HUES64 (cell line): Measurements from ENCODE around the gene CEP164.
A peak's percentile ranks its signal among the peaks of the same experiment; 100 is the strongest.

Source experiments
- H3K27ac ChIP-seq: 2 replicates; pipeline ENCODE4 v1.7.0; 2013; ENCODE audit warnings: low read depth, low read length, inconsistent platforms
- H3K27me3 ChIP-seq: 2 replicates; pipeline ENCODE4 v1.6.1; 2013; ENCODE audit warnings: mild to moderate bottlenecking, low read length; ENCODE audit not compliant: insufficient read depth
- H3K36me3 ChIP-seq: 2 replicates; pipeline ENCODE4 v1.6.1; 2013; ENCODE audit warnings: mild to moderate bottlenecking, low read length; ENCODE audit not compliant: insufficient read depth
- H3K4me1 ChIP-seq: 2 replicates; pipeline ENCODE4 v1.6.1; 2013; ENCODE audit warnings: mild to moderate bottlenecking, low read length, moderate library complexity; ENCODE audit not compliant: insufficient read depth
- H3K4me3 ChIP-seq: 2 replicates; pipeline ENCODE4 v1.5.1; 2013; ENCODE audit warnings: mild to moderate bottlenecking, low read length, moderate library complexity
- H3K9ac ChIP-seq: 2 replicates; pipeline ENCODE4 v1.6.1; 2013; ENCODE audit warnings: mild to moderate bottlenecking, low read depth, low read length
- H3K9me3 ChIP-seq: 2 replicates; pipeline ENCODE4 v1.6.1; 2013; ENCODE audit warnings: low read depth, low read length; ENCODE audit not compliant: insufficient read depth
- WGBS: fragments of 150-250, 120-280 bp; methylation state at CpG from one replicate; pipeline ENCODE4 v1.1.7; 2013; ENCODE audit warnings: missing lambda C conversion rate; 5-methylcytosine and 5-hydroxymethylcytosine counted together

CEP164 gene

DNA sequence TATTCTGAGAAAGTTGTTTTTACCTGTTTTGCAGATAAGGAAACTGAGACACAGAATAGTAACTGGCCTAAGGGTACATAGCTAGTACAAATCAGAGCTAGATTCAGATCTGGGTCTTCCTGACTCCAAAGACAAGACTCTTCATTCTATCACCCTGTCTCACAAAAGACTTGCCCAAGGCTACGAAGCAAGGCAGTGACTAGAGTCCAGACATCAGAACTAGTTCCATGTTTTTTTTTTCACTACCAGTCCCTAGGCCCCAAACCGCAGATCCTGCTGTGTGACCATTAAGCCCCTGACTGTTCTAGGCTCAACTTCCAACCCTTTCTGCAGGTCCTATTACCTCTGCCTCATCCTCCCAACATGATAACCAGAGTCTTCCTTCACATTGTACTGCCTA is 35.0 kb upstream of the CEP164 start:
- H3K4me1 ChIP-seq, result no peaks in the 10 kb centered on the region
- H3K4me3 ChIP-seq, result no peak overlapping the region
- 96% methylated on average over 2 of the region's 2 CpGs for WGBS
- H3K27me3 ChIP-seq, result no peaks in the 10 kb centered on the region
- peaks cover 34% of the 10 kb centered on the region for H3K36me3 ChIP-seq
- no peak overlapping the region for H3K9ac ChIP-seq
- no peak overlapping the region for H3K27ac ChIP-seq
- no peaks in the 10 kb centered on the region for H3K9me3 ChIP-seq

DNA sequence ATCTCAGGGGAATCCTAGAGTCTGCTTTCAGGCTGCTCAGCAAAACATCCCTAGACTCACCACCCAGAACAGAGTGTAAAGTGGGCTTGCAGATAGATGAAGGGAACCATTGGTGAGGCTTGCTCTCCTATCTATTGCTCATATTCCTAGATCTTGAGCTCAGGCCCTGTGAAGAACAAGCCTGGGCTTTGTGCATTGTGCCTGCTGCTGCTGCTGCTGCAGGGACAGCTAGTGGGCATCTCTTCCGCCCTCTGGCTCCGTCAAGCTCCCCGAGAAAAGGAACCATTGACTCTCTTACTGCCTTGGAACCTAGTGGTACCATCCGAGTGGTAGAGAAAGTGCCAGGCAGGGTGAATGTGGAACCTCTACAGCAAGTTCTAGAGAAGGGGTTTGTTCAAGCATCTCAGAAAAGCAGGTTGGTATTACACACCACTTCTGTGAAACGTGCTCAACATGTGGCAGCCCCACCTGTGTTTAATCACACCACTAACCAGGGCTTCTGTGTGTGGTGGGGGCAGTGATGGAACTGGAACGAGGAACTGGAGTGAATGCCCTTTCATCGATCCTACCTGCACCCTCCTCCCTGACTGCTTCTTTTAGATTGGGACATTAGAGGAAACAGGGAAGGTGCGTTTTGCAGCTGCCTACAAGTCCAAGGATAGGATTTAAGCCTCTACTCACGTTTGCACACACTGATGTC is 32.1 kb upstream of the CEP164 start:
- no peak overlapping the region for H3K4me3 ChIP-seq
- H3K27me3 ChIP-seq, result no peaks in the 10 kb centered on the region
- H3K9me3 ChIP-seq, result no peaks in the 10 kb centered on the region
- peaks cover 15% of the 10 kb centered on the region for H3K4me1 ChIP-seq
- 87% methylated on average over 9 of the region's 9 CpGs for WGBS
- no peak overlapping the region for H3K27ac ChIP-seq
- peaks cover 6% of the 10 kb centered on the region for H3K36me3 ChIP-seq
- H3K9ac ChIP-seq, result no peak overlapping the region

DNA sequence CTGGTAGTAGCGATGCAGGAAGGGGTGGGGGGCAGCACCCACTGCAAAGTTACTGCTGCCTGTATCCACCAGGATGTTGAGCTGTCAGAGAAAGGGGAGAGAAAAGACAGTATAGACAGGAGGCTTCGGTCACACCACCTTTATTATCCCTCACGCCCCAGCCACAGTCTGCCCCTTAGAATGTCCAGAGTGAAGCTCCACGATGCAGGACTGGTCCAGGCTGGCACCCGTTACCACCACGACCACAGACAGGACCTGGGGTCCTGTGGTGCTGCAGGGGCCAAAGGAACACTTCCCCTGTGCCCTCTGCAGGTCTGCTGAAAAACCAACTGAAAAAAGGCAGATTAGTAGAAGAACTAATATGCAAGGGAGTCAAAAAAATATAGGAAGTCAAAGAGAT is 30.8 kb upstream of the CEP164 start:
- peaks cover 3% of the 10 kb centered on the region; the same call in 1 of the 2 replicates for H3K36me3 ChIP-seq
- no peak overlapping the region for H3K9ac ChIP-seq
- H3K27me3 ChIP-seq, result no peaks in the 10 kb centered on the region
- no peak overlapping the region for H3K4me3 ChIP-seq
- peaks cover 17% of the 10 kb centered on the region for H3K4me1 ChIP-seq
- no peak overlapping the region for H3K27ac ChIP-seq
- H3K9me3 ChIP-seq, result no peaks in the 10 kb centered on the region
- 88% methylated on average over 6 of the region's 6 CpGs for WGBS

DNA sequence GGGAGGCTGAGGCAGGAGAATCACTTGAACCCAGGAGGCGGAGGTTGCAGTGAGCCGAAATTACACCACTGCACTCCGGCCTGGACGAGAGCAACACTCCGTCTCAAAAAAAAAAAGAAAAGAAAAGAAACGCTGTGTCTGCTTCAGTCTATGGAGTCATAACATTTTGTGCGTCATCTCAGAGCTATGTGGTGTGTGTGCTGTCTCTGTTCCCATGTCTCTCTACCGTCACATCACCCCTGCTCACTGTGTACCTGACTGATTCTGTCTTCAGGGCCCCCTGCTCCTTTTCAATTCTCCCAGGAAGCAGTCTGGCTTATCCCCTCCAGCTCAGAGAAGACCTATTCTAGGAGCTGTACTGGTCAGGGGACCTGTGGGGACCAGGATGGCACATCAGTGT is 29.5 kb upstream of the CEP164 start:
- no peaks in the 10 kb centered on the region for H3K9me3 ChIP-seq
- H3K4me1 ChIP-seq, result peaks cover 17% of the 10 kb centered on the region
- H3K4me3 ChIP-seq, result no peak overlapping the region
- H3K36me3 ChIP-seq, result no peaks in the 10 kb centered on the region
- H3K27me3 ChIP-seq, result no peaks in the 10 kb centered on the region
- H3K27ac ChIP-seq, result no peak overlapping the region
- H3K9ac ChIP-seq, result no peak overlapping the region
- 96% methylated on average over 8 of the region's 8 CpGs for WGBS

DNA sequence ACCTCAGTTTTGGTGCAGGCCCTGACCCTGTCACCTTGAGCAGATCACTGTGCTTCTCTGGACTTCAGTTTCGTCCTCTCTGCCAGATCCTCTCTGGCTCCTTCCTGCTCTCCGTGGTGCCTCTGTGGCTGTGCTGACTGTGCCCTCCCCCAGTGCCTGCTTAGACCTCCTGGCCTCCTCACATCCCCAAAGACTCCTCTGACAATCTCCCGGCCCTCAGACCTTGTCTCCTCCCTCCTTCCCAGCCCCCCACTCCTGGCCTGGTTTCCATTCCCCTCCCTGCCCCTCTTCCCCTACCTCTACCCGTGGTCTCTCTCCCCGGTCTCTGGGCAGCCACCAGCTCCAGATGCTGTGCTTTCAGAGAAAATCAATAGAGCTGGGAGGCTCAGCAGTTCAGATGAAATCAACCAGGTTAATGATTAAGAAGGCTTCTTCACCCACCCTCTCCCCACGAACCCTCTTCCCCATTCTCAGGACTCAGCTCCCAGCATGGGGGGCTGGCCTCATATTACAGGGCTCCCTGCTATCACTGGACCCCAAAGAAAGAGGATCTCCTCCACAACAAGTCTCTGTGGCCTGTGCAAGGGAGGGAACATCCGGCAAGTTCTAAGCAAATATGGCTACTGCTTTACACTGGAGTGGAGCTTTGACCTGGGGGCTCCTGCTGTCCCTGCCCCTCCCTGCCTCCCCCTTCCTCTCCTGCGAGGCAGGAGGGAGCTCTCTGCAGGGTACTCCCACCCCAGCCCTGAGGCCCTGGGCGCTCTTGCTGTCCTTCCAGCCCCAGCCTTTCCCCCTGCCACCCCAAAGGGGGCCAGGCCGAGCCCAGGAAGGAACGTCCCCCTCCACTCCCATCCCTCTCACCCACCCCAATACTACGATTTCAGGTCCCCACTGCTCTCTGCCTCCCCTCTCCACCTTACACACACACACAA is 28.0 kb upstream of the CEP164 start:
- H3K9me3 ChIP-seq, result no peaks in the 10 kb centered on the region
- peak overlapping the region; percentile 8; the same call in 1 of the 2 replicates for H3K9ac ChIP-seq
- peak overlapping the region; percentile 48 for H3K27ac ChIP-seq
- H3K36me3 ChIP-seq, result no peaks in the 10 kb centered on the region
- no peaks in the 10 kb centered on the region for H3K27me3 ChIP-seq
- no peak overlapping the region for H3K4me3 ChIP-seq
- WGBS, result 43% methylated on average over 12 of the region's 12 CpGs
- H3K4me1 ChIP-seq, result peaks cover 29% of the 10 kb centered on the region

DNA sequence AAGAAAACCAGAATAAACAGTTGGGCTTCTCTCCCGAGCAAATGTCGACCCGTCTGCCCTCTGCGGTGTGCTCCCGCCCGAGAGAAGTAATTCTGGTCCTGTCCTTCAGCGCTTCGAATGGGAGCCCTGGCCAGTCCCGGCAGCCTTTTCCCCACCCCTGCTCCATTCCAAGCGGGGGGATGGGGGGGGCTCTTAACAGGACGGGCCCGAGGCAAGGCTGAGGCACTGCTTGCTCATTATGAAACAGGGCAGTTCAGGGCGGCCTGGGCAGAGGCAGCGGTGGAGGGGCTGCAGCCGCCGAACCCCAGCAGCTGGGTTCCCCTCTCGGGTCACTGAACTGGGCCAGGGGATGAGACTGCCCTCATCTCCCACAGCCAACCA is 27.4 kb upstream of the CEP164 start:
- no peak overlapping the region; the same call in 1 of the 2 replicates for H3K27ac ChIP-seq
- no peaks in the 10 kb centered on the region for H3K36me3 ChIP-seq
- WGBS, result 35% methylated on average over 17 of the region's 17 CpGs
- no peak overlapping the region for H3K4me3 ChIP-seq
- peaks cover 29% of the 10 kb centered on the region for H3K4me1 ChIP-seq
- no peaks in the 10 kb centered on the region for H3K27me3 ChIP-seq
- H3K9ac ChIP-seq, result peak overlapping the region; percentile 8; the same call in 1 of the 2 replicates
- no peaks in the 10 kb centered on the region for H3K9me3 ChIP-seq

DNA sequence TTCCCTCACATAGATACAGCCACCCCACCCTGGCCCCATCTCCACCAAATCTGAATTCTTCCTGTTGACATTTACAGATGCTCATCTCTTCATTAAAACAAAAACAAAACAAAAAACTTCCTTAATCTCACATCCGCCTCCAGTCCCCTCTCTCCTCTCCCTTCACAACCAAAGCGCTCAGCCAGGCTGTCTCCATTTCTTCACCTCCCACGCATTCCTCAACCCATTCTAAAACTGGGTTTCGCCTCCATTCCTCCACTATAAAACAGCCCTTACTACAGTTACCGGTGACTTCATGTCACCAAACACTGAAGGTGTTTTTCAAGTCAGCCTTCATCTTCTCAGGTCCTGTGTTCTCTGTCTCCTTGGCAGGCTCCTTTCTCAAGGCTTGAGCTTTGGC is 26.9 kb upstream of the CEP164 start:
- H3K9me3 ChIP-seq, result no peaks in the 10 kb centered on the region
- H3K4me3 ChIP-seq, result no peak overlapping the region
- no peaks in the 10 kb centered on the region for H3K36me3 ChIP-seq
- H3K27me3 ChIP-seq, result no peaks in the 10 kb centered on the region
- WGBS, result 81% methylated on average over 5 of the region's 5 CpGs
- peaks cover 29% of the 10 kb centered on the region for H3K4me1 ChIP-seq
- H3K9ac ChIP-seq, result peak overlapping the region; percentile 8; the same call in 1 of the 2 replicates
- no peak overlapping the region; the same call in 1 of the 2 replicates for H3K27ac ChIP-seq

DNA sequence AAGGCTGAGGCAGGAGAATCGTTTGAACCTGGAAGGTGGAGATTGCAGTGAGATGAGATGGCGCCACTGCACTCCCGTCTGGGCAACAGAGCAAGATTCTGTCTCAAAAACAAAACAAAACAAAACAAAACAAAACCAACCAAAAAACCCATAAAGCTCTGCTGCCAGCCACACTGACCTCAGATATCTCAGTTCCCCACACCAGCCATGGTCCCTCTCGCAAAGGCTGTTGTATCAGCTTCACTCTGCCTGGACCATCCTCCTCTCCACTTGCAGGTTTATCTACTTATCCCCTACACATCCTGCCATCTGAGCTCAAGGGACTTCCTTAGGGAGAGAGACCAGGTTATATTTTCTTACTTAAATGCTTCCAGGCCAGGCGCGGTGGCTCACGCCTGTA is 25.4 kb upstream of the CEP164 start:
- Histone ChIP-seq H3K4me1 (peaks cover 29% of the 10 kb centered on the region), H3K27me3 (no peaks in the 10 kb centered on the region), H3K27ac (no peak overlapping the region), H3K9me3 (no peaks in the 10 kb centered on the region), H3K36me3 (no peaks in the 10 kb centered on the region), H3K4me3 (no peak overlapping the region), H3K9ac (no peak overlapping the region)
- WGBS, result 86% methylated on average over 7 of the region's 7 CpGs

DNA sequence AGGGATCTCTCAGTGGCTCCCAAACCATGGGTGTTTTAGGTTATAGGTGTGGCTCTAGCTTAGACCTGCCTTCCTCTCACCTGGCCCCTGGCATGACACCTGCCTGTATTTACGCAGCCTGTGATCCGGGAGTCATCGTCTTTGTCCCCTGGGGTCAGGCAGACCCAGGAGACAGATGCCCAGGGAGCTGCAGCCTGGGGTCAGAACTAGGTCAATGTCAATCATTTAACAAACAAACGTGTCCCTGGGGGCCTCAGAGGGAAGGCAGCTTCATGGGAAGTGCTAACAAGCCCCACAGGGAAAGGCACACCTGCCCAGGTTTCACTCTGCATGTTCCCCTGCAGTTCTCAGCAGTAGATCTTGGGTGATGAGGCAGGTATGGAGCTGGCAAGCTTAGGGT is 24.6 kb upstream of the CEP164 start:
- Histone ChIP-seq H3K27ac (no peak overlapping the region), H3K4me3 (no peak overlapping the region), H3K9me3 (no peaks in the 10 kb centered on the region), H3K36me3 (no peaks in the 10 kb centered on the region), H3K4me1 (peaks cover 29% of the 10 kb centered on the region), H3K9ac (no peak overlapping the region), H3K27me3 (no peaks in the 10 kb centered on the region)
- WGBS, result 65% methylated on average over 4 of the region's 4 CpGs

DNA sequence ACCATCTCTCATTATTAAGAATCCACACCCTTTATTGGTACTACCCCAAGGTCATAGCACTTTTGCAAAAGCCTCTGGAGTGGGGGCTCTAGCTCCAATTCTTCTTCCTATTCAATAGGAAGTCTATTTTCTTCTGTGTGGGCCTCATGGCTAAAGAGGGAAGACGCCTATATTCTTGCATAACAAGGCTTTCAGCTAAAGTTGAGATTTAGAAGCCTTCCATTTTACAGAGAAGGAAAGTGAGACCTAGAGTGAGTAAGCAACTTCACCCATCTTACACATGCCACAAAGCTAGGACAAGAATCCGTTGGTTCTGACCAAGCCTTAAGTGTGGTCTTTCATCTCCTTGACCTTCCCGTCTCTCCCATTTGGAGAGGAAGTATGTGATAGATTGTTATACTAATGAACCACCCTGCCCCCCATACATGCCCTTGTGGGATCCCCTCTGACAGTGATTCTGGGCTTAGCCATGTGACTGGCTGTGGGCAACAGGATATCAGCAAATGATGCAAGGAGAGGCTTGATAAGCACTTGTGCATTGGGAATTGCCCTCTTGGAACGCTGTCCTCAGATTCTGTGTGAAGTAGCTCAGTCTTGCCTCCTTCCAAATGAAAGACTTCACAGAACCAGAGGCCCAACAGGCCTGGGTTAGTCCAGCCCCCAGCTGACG is 23.9 kb upstream of the CEP164 start:
- Histone ChIP-seq H3K4me3 (no peak overlapping the region), H3K9ac (no peak overlapping the region)

DNA sequence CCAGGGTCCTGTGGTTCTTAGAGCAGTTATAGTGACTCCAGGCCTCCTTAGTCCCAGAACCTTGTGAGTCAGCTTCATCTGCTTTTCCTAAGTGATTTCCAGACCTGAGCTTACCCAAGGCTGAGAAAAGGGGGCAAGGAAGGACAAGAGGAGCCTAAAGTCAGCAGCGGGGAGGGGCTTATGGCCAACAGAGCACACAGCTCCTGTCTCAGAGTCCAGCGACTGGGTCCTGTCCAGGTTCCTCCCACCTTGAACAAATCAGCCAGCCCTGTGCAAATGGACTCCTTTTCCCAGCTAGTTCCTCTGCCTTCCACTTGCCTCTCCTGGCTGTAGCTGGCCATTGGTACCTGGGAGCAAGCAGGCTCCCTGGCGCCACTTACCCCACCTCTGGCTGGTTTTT is 22.5 kb upstream of the CEP164 start:
- peaks cover 18% of the 10 kb centered on the region for H3K4me1 ChIP-seq
- no peak overlapping the region for H3K9ac ChIP-seq
- H3K27me3 ChIP-seq, result no peaks in the 10 kb centered on the region
- H3K36me3 ChIP-seq, result no peaks in the 10 kb centered on the region
- H3K27ac ChIP-seq, result no peak overlapping the region
- no peak overlapping the region for H3K4me3 ChIP-seq
- 92% methylated on average over 3 of the region's 3 CpGs for WGBS
- H3K9me3 ChIP-seq, result no peaks in the 10 kb centered on the region

More for the DNA sequence above, 23.9 kb upstream of the CEP164 start:
- Histone ChIP-seq H3K27me3 (no peaks in the 10 kb centered on the region), H3K9me3 (no peaks in the 10 kb centered on the region), H3K36me3 (no peaks in the 10 kb centered on the region), H3K27ac (no peak overlapping the region), H3K4me1 (peaks cover 29% of the 10 kb centered on the region)
- WGBS, result 89% methylated on average over 2 of the region's 5 CpGs
